Stimulated activated CD4-positive, alpha-beta T cell treated with anti-CD3 and anti-CD28 coated beads, TNF-alpha, amount 100 ng/mL, for 48 hours (primary cell): ENCODE measurements around the gene ETV3.

Source experiments
- DNase-seq, 3 donors: peaks; one replicate each; pipeline ENCODE4 v3.0.0-alpha.2; 2020; ENCODE audit warnings: low read depth in 3 of 3

ETV3 gene

DNA sequence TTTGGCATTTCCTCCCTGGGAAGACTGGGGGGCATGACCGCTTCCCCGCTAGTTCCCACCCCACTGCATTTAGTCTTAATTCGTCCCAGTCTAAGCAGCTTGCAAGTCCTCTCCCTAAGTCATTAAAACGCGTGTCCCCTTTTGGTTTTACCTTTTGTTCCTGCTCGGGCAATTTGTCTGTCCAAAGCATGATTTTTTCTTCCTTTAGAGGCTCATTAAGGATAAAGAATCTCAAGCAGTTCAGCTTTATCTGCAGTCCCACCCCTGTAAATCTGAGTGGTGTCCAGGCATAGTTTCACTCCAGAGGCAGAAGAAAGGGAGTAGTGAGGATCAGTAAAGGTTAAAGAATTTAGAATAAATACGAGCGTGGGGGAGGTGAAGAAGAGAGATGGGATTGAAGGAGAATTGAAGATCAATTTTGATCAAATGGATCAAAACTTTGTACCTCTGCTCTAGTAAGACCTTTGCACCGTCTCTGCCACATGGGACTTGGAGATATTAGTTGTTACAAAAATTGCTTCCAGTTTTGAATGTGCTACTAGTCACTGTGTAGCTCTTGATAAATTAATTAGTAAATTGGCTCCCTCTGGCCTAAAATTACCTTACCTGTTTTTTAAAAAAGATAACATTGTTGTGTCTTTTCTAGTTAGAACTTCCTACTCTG, 989 bp upstream of the ETV3 start:
- DNase-seq = no peak

DNA sequence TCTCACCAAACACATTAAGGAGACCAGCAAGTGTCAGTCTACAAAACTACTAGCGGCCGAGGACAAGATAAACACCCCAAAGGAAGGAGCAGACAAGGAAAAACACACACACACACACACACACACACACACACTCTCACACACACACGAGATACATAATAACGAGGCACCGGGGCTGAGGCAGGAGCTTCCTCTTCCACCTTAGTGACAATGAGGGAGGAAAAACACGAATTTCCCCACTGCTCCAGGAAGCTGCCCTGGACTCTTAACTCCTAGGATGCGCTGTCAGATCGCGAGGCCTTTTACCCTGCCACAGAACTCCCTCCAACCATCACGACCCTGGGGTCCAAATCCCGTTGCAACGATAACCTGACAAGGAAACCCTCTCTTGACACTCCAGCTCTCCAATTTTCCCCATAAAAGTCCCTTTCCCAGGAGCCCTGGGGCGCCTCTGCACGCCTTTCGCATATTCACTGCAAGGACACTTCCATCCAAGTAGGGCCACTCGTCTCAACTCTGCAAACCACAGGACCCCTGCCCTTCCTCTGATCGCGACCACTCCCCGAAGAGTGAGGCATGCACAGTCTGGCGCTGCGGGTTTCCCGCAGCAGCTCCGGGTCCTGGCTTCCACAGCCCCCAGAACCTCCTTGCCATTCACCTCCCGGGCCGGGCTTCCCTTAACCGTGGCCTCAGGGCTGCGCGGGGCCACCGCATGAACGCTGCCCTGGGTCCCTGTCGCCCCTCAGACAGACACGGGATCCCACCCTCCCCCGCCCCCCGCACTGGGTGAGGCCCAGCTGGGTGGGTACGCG, 581 bp downstream of the ETV3 start:
- no peak for DNase-seq

DNA sequence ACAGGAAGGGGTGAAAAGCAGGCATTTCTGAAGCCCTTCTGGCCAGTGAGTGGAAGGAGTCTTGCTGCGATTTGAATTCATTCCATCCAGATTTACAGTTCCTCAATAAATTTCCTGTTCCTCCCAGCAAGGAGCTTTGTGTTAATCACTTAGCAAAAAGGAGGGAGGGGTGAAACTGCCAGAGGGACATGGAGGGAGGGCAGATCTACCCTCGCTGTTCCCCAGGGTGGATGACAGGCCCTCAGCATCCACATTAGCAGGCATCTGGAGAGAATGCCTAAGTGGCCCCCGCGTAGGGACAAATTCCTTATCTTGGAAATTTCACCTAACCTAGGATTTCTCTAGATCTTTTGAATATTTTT, 1.2 kb downstream of the ETV3 start:
- DNase-seq = no peak

DNA sequence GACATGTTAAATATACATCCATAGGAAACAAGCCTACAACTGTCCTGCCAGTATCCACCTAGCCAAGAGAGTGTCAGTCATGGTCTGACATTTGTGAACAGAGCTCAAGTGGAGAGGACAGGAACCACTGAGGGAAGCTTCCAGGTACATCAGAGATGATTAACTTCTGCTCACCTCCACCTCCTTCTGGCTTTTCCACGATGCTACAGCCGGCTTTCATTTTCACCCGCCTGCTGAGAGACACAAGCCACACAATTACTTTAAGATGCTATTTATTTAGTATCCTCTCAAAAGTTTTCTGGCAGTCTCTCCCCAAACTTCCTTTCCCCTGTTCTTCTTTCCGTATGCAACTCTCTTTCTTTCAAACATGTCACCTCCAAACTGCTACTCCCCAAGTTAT, 2.1 kb downstream of the ETV3 start:
- no peak for DNase-seq

DNA sequence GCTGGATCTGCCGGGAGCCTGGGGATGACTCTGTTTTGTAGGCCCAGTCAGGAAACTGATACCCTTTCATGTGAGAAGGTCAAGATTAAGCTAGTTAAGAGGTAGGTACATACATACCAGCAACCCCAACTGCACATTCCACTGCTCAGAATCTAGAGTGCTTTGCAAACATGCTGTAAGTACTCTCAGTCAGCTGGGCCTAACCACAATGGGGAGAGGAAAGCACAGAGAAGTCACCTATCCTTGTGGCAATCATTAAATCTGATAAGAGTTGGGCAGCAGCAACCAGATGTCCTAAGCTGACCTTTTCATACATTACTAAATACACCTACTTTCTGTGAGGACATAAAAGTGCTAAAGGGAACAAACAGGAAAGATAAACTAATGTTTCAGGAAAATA, 2.5 kb downstream of the ETV3 start:
- DNase-seq = no peak

DNA sequence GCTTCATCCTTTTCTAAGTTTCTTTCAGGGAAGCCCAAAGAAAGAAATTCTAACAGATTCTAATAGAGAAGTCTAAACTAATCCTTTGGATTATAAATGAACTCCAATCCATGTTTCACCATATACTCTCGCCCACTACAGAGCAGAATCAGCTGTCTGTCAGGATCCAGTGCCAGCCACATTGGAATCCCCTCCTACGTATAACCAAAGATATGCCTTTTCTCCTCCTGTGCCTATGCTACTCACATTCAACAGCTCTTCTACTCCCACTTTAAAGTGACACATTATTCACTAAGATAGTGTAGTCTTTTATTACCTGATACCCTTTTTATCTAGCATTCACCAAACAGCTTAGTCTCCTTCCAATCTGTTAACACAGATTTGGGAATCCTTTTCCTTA, 3.1 kb downstream of the ETV3 start:
- DNase-seq = no peak

DNA sequence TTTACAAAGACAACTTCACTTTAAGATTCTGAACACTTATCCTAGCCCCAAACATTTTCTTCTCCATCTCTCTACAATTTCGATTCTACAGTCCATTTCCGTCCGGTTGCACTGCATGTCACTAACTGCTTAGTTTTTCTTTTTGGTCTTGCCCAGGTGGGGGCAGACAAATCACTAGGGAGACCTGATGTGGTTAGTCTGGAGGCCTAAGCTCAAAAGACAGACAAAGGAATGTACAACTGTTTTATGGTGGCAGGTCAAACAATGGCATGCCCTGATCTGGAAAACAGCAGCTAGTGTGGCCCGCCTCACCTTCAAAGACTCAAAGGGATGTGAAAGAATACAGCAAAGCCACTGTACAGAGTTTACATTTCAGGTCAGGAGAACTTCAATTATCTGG, 3.8 kb downstream of the ETV3 start:
- no peak for DNase-seq

DNA sequence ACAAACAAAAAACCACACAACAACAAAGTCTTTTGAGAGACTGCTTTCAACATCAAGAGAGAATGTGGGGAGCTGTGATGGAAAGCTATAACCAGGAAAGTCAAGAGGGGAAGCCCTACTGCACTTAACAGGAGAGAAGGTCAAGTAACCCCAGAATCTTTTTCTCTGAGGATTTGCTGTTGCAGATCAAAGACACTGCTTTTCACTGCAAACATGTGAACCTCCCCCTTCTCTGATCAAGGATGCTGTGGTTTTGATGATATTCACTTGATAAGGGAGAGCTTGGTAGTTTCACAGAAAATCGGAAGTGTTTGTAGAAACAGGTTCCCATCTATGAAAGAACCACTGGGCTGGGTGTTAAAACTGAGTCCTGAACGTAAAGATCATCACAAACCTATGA, 4.8 kb downstream of the ETV3 start:
- no peak for DNase-seq

DNA sequence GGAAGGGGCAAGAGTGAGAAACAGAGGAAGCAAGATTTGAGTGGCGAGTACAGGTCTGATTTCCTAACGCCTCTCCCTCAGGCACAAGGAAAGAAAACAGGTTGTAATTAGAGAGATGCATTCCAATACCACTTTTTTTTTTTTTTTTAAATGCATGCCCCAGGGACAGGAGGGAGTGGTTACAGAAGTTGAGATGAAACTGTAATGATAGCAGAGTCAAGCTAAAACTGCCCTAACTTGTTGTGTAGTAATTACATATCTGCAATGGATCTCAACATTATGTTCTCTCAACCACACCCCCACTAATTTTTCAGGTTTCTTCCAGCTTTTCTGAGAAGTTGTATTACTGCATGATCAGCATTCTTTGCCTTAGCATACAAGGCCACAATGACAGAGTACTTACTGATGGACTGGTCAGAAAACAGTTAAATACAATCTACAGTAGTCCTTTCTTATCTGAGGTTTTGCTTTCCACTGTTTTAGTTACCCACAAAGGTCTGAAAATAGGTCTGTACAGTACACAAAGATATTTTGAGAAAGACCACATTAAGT, 5.5 kb downstream of the ETV3 start:
- no peak for DNase-seq

DNA sequence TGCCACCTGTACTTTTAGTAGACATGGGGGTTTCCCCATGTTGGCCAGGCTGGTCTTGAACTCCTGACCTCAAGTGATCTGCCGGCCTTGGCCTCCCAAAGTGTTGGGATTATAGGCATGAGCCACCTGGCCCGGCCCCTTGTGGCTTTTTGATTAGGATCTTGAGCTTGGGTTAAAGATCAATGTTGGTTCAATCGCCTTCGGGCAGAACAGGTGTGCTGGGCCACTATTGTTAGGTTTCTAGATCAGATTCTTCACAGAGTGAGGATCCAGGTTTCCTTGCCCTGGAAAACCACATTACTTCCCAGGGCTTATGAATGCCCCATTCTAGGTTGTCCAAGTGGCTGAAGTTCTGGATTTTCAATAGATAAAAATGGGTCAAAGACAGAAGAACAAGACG, 6.1 kb downstream of the ETV3 start:
- no peak for DNase-seq

DNA sequence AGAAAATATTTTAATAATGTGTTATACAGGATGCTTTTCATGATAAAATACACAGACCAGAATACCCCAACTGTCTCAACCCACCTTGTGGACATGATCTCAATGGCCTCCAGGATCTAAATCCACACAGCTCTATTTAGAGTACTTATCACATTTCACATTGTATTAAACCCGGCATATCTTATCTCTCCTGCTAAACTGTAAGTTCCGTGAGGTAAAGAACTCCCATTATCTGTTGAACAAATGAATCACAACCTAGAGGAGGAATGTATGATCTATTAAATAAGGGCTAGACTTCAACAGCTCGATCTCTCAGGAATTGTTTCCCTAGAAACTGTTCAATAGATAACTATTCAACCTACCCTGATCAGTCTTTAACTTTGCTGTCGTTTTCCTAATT, 6.9 kb downstream of the ETV3 start:
- no peak for DNase-seq

DNA sequence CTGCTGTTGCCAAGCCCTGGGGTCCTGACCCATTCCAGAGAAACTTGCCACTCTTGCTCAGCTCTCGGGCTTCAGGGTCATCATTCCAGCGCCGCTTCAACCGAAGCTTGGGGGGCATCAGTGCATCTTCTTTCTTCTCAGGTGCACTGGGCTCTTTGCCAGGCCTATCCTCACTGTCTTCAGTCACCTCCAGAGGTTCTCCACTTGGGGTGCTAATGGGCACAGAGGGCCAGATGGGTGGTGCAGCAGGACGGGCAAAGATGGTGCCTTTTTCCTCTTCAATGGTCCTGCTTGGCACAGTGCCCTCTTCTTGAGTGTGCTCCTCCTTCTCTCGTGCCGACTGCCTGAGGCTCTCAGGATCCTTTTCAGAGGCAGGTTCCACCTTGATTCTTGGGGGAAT, 13.3 kb downstream of the ETV3 start:
- DNase-seq = no peak

DNA sequence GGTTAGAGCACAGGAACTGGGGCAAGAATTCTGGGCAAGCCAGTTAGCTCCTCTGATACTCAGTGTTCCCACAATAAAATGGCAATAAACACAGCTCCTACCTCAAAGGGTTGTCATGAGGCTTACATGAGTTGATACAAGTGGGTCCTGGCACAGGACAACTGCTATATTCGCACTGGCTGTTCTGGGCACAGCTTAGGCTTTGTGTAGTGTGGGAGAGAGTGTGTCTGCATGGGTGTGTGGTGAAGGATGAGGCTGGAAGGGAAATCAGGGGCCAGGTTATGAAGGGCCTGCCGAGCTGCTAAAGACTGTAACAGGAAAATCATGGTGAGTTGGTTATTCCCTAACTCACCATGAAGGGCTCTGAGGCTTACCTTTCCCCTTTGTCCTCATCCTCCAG, 18.7 kb downstream of the ETV3 start:
- no peak for DNase-seq

DNA sequence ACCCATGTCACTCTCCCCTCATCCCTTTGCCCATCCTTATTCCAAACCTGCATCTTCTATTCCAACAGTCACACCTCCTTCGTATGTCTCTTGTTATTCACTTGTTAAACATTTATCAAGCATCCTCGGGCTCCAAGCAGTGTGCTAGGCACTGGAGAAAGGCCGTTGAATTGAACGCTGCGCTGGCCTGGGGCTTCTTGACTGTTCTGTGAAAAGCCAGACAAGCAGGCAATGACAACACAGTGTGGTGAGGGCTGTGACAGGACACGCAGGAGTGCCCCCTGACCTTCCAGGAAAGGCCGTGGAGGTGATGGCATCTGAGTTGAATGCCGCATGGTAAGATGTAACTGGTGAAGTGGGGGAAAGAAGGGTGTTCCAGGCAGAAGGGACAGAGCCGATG, 19.2 kb downstream of the ETV3 start:
- DNase-seq = no peak

DNA sequence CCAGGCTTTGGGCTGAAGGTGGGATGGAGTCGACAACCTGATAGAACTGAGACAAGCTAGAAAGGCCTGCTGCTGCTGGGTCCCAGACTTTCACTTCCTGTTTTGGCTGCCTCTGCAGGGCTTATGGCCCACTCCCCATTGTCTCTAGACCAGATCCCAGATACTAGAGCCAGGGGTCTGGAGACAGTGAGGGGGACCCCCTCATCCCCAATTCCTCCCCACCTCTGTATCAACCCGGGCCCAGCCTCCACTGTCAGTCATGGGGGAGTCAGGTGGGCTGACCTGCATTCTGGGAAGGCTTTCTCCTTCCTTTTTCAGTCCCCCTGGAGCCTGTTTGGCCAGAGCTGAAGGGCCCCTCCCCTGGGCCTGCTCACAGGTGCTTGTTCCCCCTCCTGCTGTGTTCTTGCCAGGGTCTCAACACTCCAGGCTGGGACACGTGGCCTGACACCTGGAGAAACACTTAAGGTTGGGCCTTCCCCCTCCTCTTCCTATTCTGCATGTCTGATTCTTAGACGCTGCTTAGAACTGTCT, 20.6 kb downstream of the ETV3 start:
- no peak for DNase-seq

DNA sequence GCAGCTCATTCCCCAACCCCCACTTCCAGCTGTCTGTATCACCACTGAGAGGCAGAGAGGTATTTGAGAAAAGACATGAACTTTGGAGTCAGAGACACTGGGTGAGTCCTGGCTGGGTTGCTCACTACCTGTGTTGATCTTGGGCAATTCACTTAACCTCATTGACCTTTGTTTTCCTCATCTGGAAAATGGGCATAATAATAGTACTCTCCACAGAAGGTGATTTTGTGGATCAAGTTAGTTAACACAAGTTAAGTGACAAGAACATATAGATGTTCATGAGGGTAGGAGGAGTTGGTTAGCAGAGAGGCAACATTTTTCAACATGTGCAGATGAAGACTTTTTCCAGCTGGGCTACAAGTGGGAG, 21.5 kb downstream of the ETV3 start:
- no peak for DNase-seq

DNA sequence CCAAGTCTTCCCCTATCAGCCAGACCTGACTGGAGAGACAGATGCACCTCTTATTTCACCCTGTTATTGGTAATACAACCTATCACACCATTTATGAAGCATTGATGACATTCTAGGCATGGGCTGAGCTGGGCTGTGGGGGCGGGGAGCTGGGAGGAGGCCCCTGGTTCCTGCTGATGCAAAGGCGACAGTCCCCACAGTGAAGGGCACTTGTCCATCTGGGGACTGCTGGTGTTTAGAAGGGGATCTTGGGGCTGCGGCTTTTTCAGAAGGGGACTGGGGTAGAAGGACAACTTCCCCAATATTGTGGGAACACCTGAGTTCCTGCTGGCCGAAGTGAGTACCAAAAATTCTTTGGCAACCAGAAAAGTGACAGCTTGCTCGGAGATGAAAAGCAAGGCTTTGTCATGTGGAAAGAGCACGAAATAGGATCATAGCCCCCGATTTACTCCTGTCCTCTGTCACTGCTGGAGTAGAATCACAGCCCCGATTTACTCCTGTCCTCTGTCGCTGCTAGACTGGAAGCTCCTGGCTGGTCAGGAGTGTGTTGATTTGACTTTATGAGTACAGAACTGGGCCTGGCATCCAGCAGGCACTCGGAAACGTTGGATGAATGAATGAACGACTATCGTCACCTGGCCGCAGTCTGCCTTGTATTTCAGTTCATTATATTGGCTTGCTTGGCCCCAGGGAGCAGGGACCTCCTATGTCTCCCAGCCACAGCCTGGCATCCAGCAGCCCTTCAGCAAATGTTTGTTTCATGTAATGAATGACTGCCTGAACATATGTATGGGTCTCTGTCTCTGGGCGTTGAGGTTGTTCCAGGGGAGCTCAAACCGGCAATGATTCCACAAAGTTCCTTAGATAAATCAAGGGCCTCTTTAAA, 22.1 kb downstream of the ETV3 start:
- no peak for DNase-seq

DNA sequence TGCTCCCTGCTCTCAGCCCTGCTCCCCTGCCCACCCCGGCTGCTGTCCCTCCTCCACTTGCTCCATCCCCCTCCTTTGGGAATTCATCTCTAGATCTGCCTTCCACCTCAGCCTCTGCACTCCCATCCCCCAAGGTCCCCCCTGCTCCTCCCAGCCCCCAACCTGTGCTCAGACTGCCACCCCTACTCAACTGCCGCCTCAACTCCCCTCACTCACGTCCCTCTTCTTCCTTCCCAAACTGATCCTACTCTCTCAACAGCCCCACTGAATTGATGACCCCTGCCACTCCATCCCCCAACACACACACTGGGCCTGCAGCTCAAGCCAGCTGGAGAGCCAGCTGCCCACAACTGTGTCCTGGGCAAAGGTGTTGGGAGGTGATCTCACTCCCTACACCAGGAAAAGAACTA, 22.8 kb downstream of the ETV3 start:
- DNase-seq = no peak

DNA sequence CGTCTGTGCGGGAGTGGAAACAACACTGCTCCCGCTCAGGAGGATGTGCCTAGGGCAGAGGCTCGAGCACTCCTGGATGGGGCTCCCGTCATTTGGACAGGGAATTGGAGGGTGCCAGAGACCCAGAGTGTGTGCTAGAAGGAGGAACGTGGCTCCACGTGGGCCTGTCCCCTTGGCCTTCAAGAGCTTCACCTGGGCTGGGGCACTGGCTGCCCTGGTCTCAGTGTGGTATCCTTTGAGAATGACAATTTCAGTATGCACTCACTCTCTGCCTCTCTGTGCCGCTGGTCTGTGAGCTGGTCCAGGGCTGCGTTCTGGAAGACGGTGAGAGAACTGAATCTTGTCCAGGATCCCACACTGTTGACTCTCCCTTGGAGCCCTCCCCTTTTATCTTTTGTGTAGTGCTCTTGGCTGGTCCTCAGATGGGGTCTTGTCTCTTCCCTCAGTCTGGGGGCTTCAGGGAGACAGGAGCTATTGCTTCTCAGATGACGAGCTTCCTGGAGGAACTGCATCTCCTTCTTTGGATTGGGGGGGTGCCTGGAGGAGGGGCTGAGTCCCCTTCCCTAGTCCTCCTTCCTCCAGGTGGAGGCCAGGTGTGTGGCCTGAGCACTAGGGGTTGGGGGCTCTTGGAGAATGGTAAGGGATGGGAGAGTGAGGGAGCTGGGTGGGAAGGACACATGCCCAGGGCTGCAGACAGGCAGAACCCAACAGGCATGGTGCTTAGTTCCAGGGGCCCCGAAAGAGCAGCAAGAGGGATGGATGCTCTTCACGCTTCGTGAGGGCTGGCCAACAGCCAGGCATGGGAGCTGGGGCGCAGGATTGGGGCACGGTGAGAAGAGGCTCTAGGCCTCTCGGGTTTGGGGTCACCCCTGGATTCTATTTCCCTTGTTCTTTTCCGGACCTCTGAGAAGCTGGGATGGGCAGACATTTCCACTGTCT, 23.7 kb downstream of the ETV3 start:
- no peak for DNase-seq

DNA sequence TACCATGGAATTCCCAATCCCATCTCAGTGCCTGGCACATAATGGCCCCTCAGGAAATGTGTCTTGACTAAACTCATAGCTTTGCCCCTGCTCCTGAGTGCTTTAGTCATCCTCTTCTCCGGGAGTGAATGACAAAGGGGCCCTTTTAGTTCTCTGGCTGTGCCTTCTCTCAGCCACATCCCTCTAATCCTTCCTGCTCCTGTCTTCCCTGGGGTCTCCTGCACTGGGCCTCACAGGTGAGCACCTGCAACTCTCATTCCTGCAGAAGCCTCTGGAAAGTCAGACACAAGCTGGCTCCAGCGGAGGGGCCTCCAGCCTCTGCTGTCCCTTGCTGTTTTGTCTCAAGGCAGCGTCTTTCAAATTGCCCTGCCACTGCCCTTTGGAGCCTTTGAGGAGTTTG, 24.6 kb downstream of the ETV3 start:
- DNase-seq = no peak

DNA sequence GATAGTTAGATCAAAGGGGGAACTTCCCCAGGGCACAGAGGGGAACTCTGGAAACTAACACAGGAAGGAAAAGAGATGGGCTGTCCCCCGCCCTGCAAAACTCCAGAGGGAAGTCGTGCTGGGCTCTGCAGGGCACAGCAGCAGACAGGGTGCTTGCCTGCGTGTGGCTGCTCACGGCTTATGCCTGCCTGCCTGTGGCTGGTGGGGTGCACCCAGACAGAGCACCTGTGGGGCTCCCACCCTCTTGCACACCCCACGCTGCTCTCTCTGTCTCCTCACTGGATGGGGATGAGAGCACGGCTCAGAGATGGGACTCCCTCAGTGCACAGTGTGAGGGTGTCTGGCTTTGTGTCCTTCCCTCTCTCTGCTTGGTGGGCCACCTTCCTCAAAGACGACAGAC, 25.1 kb downstream of the ETV3 start:
- DNase-seq = no peak
